HEK293 (cell line): ENCODE data around the gene NF2.

Experiments used
- CTCF ChIP-seq: fragments of 450-650 bp; formaldehyde crosslinking; IDR thresholded peaks from 2 replicates; pipeline ENCODE4 v1.5.1; 2016; ENCODE audit warnings: missing biosample characterization, missing genetic modification characterization
- HOXC10 ChIP-seq: sonication (generic); formaldehyde crosslinking; IDR thresholded peaks from 2 replicates; pipeline ENCODE4 v1.8.1; 2023; ENCODE audit warnings: mild to moderate bottlenecking, missing genetic modification reagents
- OSR2 ChIP-seq: fragments of 450-650 bp; formaldehyde crosslinking; IDR thresholded peaks from 2 replicates; pipeline ENCODE4 v1.5.1; 2016; ENCODE audit warnings: missing biosample characterization, missing genetic modification characterization
- ZNF239 ChIP-seq: fragments of 450-650 bp; formaldehyde crosslinking; IDR thresholded peaks from 2 replicates; pipeline ENCODE4 v1.5.1; 2016; ENCODE audit warnings: missing biosample characterization, missing genetic modification characterization
- ZNF560 ChIP-seq: fragments of 450-650 bp; formaldehyde crosslinking; IDR thresholded peaks from 2 replicates; pipeline ENCODE4 v1.5.1; 2017; ENCODE audit warnings: missing biosample characterization, missing genetic modification characterization, borderline replicate concordance

- TF ChIP-seq OSR2 (no peak), ZNF239 (tag by site-specific recombination) (no peak), CTCF (no peak), HOXC10 (CRISPR knock-in tag) (no peak), ZNF560 (tag by site-specific recombination) (no peak)
Observed at GRCh38 chr22:29716814-29717545, 113.5 kb downstream of the NF2 start.
